Measurements from ENCODE around the gene MTR.

- TF ChIP-seq, protein P1, sequence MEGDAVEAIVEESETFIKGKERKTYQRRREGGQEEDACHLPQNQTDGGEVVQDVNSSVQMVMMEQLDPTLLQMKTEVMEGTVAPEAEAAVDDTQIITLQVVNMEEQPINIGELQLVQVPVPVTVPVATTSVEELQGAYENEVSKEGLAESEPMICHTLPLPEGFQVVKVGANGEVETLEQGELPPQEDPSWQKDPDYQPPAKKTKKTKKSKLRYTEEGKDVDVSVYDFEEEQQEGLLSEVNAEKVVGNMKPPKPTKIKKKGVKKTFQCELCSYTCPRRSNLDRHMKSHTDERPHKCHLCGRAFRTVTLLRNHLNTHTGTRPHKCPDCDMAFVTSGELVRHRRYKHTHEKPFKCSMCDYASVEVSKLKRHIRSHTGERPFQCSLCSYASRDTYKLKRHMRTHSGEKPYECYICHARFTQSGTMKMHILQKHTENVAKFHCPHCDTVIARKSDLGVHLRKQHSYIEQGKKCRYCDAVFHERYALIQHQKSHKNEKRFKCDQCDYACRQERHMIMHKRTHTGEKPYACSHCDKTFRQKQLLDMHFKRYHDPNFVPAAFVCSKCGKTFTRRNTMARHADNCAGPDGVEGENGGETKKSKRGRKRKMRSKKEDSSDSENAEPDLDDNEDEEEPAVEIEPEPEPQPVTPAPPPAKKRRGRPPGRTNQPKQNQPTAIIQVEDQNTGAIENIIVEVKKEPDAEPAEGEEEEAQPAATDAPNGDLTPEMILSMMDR (IDR thresholded peaks at IDR 0.05) = no peak
- TF ChIP-seq POLR2A (IDR thresholded peaks at IDR 0.05) = no peak
- no peak for TF ChIP-seq POLR2AphosphoS5 (IDR thresholded peaks at IDR 0.05; ENCODE audit: insufficient read depth in 1 of 2, low read depth in 1 of 2)
Measured at GRCh38 chr1:236948996-236949395, 153.9 kb downstream of the MTR start.

Data from vagina (tissue), 2 donors.